Breast epithelium (tissue), 4 donors: Measurements from ENCODE around the gene HM13. TPM values are rescaled to one million over a fixed set of nuclear protein-coding genes. Genes with fewer than 3 reads are reported as not detected.

ENCODE experiments used
- DNase-seq, 2 donors: peaks; one replicate each; pipeline ENCODE4 v3.0.0-alpha.2; 2019; ENCODE audit warnings: low spot score in 2 of 2
- H3K27ac ChIP-seq, 2 donors: fragments of 200-600 bp; sonication (generic) in 1 of 2; one replicate each; pipeline ENCODE4 v1.5.1; 2016 to 2019; ENCODE audit warnings: mild to moderate bottlenecking in 1 of 2
- H3K27me3 ChIP-seq, 2 donors: fragments of 200-600 bp; sonication (generic) in 1 of 2; one replicate each; pipeline versions ENCODE4 v1.5.1 to v1.6.0; 2017 to 2019; ENCODE audit warnings: control low read depth in 1 of 2, mild to moderate bottlenecking in 1 of 2
- H3K36me3 ChIP-seq: fragments of 200-600 bp; one replicate; pipeline ENCODE4 v1.5.1; 2019
- H3K4me1 ChIP-seq, 2 donors: fragments of 200-600 bp; sonication (generic); one replicate each; pipeline ENCODE4 v1.5.1; 2016 to 2019; ENCODE audit warnings: control low read depth in 1 of 2
- H3K4me3 ChIP-seq, 3 donors: fragments of 200-600 bp; sonication (generic); 1 replicate in 2 of 3; 2 replicates in 1 of 3; pipeline ENCODE4 v1.5.1; 2016 to 2019; ENCODE audit warnings: mild to moderate bottlenecking in 3 of 3, moderate library complexity in 2 of 3
- H3K9me3 ChIP-seq, 2 donors: fragments of 200-600 bp; sonication (generic) in 1 of 2; one replicate each; pipeline ENCODE4 v1.5.1; 2016 to 2019; ENCODE audit warnings: control low read depth in 1 of 2
- POLR2A ChIP-seq: fragments of 450-650 bp; IDR thresholded peaks from one replicate; pipeline ENCODE4 v1.6.1; 2016; ENCODE audit warnings: antibody characterized with exemption, mild to moderate bottlenecking, moderate library complexity
- POLR2AphosphoS5 ChIP-seq, 3 donors: sonication (generic); formaldehyde crosslinking; IDR thresholded peaks; one replicate each; pipeline ENCODE4 v1.6.1; 2017; ENCODE audit warnings: antibody characterized with exemption in 3 of 3
- intact Hi-C: fragments of 100-400 bp; cut with DNase I; formaldehyde crosslinking; loops from one replicate; pipeline ENCODE4 v1.15.1; 2023; ENCODE audit warnings: low total_unique reads
- total RNA-seq, 3 donors: library from RNA; depleted of rRNA; stranded (reverse); fragments of >200 nt; gene quantifications; one replicate each; pipeline ENCODE4 v1.1.0, GENCODE V29; 2016
- TF ChIP-seq, protein P1 (sequence below), 3 donors: fragments of 450-650 bp; IDR thresholded peaks; one replicate each; pipeline ENCODE4 v1.5.1; 2016 to 2017; ENCODE audit warnings: antibody characterized with exemption in 3 of 3, mild to moderate bottlenecking in 3 of 3, moderate library complexity in 3 of 3

HM13 gene
- total RNA-seq, 3 donors from 2014 or later = 44.2 to 73.7 (median 53.1) TPM

DNA sequence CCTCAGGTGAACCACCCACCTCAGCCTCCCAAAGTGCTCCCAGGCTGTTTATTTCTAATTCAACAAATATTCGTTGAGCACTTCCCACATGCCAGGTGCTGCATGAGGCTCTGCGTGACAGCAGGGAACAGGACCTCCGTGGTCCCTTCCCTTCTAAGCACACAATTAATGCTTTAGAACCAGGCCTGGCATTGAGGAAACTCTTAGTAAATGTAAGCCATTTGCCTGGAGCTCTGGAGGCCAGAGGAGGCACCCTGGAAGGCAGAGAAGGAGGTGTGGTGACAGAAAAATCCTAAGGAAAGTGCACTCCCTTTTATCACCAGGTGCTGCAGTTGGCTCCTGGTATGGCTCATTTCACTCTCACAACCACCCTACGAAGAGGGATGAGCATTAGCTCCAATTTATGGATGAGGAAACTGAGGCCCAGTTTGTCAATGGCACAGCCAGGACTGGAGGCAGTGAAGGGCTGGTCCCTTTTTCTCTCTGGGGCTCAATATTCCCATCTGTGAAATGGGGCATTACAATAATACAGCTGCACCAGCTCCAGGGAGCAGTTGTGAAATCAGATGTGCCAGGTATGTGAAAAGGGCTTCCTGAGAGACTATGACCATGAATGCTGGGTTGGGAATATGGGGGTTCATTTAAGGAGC lies 82.7 kb downstream of the HM13 start:
- no peak for DNase-seq
- TF ChIP-seq, protein P1, sequence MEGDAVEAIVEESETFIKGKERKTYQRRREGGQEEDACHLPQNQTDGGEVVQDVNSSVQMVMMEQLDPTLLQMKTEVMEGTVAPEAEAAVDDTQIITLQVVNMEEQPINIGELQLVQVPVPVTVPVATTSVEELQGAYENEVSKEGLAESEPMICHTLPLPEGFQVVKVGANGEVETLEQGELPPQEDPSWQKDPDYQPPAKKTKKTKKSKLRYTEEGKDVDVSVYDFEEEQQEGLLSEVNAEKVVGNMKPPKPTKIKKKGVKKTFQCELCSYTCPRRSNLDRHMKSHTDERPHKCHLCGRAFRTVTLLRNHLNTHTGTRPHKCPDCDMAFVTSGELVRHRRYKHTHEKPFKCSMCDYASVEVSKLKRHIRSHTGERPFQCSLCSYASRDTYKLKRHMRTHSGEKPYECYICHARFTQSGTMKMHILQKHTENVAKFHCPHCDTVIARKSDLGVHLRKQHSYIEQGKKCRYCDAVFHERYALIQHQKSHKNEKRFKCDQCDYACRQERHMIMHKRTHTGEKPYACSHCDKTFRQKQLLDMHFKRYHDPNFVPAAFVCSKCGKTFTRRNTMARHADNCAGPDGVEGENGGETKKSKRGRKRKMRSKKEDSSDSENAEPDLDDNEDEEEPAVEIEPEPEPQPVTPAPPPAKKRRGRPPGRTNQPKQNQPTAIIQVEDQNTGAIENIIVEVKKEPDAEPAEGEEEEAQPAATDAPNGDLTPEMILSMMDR (IDR thresholded peaks at IDR 0.05) = no peak
- TF ChIP-seq POLR2A (no peak), POLR2AphosphoS5 (IDR thresholded peaks at IDR 0.05) (no peak)
- H3K36me3 ChIP-seq = no peaks in the 10 kb centered on the region
- no peaks in the 10 kb centered on the region for H3K9me3 ChIP-seq
- intact Hi-C loops = no loop called here
- no peaks in the 10 kb centered on the region for H3K4me1 ChIP-seq
- no peaks in the 10 kb centered on the region for H3K27me3 ChIP-seq
- H3K4me3 ChIP-seq = no peak overlapping the region
- H3K27ac ChIP-seq = peak overlapping the region; percentile 11 to 13

DNA sequence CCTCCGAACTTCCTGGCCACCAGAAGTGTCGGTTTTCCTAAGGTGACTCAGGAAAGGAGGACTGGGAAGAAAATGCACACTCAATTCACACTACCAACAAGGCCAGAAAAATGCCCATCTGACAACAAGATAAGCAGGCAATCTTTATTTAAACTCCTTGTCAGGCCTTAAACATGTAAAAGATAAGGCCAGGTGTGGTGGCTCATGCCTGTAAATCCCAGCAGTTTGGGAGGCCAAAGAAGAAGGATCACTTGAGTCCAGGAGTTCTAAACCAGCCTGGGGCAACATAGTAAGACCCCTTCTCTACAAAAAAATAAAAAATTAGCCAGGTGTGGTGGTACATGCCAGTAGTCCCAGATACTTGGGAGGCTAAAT lies 83.2 kb downstream of the HM13 start:
- Histone ChIP-seq H3K36me3 (no peaks in the 10 kb centered on the region), H3K27ac (no peak overlapping the region), H3K27me3 (no peaks in the 10 kb centered on the region), H3K4me1 (no peaks in the 10 kb centered on the region), H3K4me3 (no peak overlapping the region), H3K9me3 (no peaks in the 10 kb centered on the region)
- DNase-seq = no peak
- intact Hi-C loops = no loop called here
- no peak for TF ChIP-seq POLR2AphosphoS5 (IDR thresholded peaks at IDR 0.05)
- TF ChIP-seq, protein P1 (IDR thresholded peaks at IDR 0.05) = no peak
- TF ChIP-seq POLR2A = no peak

DNA sequence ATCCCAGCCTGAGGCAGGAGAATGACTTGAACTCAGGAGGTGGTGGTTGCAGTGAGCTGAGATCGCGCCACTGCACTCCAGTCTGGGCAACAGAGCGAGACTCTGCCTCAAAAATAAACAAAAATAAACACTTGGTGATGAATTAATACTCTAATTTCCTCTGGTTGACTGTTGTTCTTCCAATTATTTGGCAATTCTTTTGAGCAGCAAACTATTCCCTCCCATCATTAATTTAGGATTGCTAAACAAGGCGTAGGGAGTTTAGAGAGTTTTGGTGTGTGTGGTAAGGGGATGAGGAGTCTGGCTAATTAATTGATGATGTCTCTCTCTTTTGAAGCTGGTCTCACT lies 88.2 kb downstream of the HM13 start:
- TF ChIP-seq POLR2A (no peak), POLR2AphosphoS5 (IDR thresholded peaks at IDR 0.05) (no peak)
- TF ChIP-seq, protein P1 (IDR thresholded peaks at IDR 0.05) = no peak
- Histone ChIP-seq H3K4me1 (peaks cover 5 to 6% of the 10 kb centered on the region in 2 donors), H3K36me3 (no peaks in the 10 kb centered on the region), H3K9me3 (no peaks in the 10 kb centered on the region), H3K4me3 (no peak overlapping the region), H3K27me3 (no peaks in the 10 kb centered on the region), H3K27ac (peak overlapping the region in 1 of 2 donors; percentile 19)
- DNase-seq = no peak
- intact Hi-C loops = no loop called here

DNA sequence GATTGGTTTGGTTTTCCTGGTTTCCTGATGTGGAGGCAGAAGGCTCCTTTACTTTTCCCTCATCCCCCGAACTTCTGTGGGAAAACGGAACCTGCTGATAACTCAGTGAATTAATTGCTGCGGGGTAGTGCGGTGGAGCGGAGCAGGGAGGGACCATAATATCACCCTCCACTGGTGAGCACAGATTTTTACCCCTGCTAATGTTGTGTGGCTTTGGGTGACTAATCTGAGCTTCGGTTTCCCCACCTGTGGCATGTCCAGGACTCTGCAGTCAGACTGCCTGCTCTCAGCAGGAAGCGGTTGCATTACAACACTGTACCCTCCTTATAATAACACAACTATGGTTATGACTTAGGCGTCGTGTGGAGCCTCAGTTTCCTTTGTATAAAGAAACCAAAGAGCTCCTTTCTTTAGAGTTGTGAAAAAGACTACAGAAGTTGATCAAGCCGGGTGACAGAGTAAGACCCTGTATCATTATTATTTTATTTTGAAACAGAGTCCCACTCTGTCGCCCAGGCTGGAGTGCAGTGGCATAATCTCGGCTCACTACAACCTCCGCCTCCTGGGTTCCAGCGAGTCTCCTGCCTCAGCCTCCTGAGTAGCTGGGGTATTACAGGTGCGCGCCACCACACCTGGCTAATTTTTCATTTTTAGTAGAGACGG lies 88.7 kb downstream of the HM13 start:
- Histone ChIP-seq H3K4me1 (peaks cover 5 to 8% of the 10 kb centered on the region in 2 donors), H3K27ac (peak overlapping the region in 1 of 2 donors; percentile 19), H3K9me3 (no peaks in the 10 kb centered on the region), H3K4me3 (no peak overlapping the region), H3K36me3 (no peaks in the 10 kb centered on the region), H3K27me3 (no peaks in the 10 kb centered on the region)
- DNase-seq = no peak
- intact Hi-C loops = no loop called here
- TF ChIP-seq POLR2A (no peak), POLR2AphosphoS5 (IDR thresholded peaks at IDR 0.05) (no peak)
- TF ChIP-seq, protein P1 (IDR thresholded peaks at IDR 0.05) = no peak

DNA sequence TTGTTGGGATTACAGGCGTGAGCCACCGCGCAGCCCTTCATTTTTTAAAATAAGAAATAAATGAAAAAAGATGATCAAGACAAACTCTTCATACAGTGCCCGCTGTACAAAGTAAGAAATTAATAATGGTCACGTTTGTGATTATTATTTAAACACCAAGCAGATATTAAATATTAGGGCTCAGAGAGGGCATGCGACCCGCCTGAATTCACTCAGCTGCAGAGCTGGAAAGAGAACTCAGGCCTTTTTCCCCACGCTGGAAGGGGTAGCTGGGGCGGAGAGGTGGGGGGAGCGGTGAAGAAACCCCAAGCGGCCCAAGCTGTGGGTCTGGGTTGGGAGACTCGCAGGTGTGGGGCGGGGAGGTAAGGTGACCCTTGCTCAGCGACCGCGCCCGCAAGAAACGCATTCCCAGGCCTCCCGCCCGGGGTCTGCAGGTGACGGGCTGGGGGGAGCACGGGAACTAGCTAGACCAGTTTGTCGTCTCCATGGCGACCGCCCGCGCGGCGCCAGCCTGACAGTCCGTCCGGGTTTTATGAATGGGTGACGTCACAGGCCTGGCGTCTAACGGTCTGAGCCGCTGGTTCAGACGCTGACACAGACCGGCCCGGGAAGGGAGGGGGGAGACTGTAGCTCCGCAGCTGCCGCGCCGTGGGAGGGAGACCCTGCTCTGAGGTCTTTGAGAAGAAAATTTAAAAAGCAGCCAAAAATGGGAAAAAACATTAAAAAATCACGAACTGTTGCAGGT lies 89.8 kb downstream of the HM13 start:
- intact Hi-C loops = no loop called here
- H3K4me1 ChIP-seq = peaks cover 5 to 19% of the 10 kb centered on the region in 2 donors

More for the DNA sequence above, 89.8 kb downstream of the HM13 start:
- H3K9me3 ChIP-seq = no peaks in the 10 kb centered on the region
- H3K27ac ChIP-seq = peak overlapping the region; percentile 77 to 88
- DNase-seq = peak; percentile 85 to 86
- H3K36me3 ChIP-seq = no peaks in the 10 kb centered on the region
- no peaks in the 10 kb centered on the region for H3K27me3 ChIP-seq
- H3K4me3 ChIP-seq = peak overlapping the region; percentile 73 to 91 (median 73)
- TF ChIP-seq POLR2A (no peak), POLR2AphosphoS5 (IDR thresholded peaks at IDR 0.05) (peak; percentile 28 to 70 (median 59))
- TF ChIP-seq, protein P1 (IDR thresholded peaks at IDR 0.05) = no peak
